ENCODE measurements around the gene CD2BP2. TPM values are rescaled to one million over a fixed set of nuclear protein-coding genes. Genes with fewer than 3 reads are reported as not detected.

CD2BP2 gene
- total RNA-seq, 4 donors from 2014 or later: 17.4 to 36.4 (median 30.5) TPM

- TF ChIP-seq, protein P1, sequence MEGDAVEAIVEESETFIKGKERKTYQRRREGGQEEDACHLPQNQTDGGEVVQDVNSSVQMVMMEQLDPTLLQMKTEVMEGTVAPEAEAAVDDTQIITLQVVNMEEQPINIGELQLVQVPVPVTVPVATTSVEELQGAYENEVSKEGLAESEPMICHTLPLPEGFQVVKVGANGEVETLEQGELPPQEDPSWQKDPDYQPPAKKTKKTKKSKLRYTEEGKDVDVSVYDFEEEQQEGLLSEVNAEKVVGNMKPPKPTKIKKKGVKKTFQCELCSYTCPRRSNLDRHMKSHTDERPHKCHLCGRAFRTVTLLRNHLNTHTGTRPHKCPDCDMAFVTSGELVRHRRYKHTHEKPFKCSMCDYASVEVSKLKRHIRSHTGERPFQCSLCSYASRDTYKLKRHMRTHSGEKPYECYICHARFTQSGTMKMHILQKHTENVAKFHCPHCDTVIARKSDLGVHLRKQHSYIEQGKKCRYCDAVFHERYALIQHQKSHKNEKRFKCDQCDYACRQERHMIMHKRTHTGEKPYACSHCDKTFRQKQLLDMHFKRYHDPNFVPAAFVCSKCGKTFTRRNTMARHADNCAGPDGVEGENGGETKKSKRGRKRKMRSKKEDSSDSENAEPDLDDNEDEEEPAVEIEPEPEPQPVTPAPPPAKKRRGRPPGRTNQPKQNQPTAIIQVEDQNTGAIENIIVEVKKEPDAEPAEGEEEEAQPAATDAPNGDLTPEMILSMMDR (IDR thresholded peaks at IDR 0.05; ENCODE audit: low read depth): no peak
These were observed 1.4 kb upstream of the CD2BP2 start for GRCh38 chr16:30356401-30357084.

DNA sequence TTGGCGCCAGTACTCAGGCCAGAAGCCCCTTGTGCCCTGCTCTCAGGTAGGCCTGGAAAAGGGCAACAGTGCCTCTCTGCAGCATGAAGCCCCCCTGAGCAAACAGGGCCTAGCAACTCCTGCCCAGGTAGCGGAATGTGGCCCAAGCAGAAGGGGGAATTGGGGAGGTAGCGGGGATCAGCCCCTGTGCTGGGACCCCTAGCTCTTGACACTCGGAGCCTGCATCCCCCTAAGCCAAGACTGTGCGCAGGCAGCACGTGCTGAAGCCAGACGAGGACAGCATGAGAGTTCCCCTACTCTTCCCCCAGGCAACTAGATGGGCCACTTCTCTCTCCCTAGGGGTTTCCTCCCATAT, 823 bp upstream of the CD2BP2 start:
- TF ChIP-seq, protein P1 (IDR thresholded peaks at IDR 0.05; ENCODE audit: low read depth): no peak

DNA sequence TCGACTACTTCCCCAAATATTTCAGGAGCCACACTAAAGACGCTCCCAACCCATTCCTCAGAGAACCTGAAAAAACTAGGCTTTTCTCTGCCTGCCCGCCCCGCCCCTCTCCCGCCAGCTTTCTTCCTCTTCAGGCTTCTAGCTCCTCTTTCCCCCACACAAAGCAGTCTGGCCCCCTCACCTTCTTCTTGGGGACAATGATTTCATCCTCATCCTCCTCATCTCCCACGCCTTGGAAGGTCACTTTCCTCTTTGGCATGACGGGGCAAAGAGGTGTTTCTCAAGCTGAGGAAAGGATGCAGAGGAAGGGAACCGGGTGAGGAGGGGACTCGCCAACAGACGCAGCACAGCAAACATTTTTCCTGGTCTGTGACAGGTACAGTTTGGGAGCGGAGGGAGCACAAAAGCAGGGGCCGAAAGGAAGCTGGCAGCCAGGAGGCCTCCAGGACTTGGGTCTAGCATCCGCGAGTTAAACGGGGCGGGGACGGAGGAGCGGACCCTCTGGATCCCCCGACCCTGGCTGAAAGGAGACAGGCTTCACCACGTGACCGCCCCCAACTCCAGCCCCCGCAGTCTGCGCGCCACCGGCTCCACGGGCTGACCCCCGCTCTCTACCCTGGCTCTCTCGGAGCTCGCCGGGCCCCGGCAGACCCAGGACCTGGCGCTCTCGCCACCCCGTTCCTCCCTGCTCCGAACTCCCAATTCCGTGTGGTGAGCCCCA, 525 bp downstream of the CD2BP2 start:
- TF ChIP-seq, protein P1 (IDR thresholded peaks at IDR 0.05; ENCODE audit: low read depth): no peak

DNA sequence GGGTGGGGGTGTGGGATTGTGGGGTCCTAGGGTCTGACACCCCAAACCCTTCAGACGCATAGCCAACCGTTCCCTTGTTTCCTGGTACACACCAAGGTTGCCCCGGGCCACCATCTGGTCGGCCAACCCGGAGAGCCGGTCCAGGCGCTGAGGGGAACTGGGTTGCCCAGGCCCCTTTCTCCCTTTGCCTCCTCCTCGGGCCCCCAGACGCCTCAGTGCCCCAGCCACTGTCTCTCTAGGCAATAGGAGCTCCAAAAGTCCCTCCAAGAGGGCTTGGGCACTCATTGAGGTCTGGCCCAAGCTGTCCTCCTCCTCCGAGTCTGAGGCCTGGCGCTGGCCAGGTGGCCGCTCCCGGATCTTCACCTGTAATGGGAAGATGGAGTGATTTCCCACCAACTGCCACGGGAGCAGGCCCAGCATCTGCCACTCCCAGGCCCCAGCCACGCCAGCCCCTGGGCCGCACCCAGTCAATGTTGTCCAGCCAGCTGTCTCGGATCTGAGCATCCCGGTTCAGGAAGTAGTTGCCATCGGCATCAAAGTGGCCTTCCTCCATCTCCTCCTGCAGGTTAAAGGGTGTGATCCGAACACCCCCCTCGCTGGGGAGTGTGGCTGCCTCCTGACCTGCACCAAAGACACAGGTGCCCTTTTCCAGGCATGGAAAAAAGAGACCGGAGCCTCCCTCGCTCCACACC, 1.5 kb downstream of the CD2BP2 start:
- TF ChIP-seq, protein P1 (IDR thresholded peaks at IDR 0.05; ENCODE audit: low read depth): no peak

GRCh38 chr16:30352488-30353401, 2.4 kb downstream of the CD2BP2 start:
- TF ChIP-seq, protein P1 (IDR thresholded peaks at IDR 0.05; ENCODE audit: low read depth): no peak

- TF ChIP-seq, protein P1 (IDR thresholded peaks at IDR 0.05; ENCODE audit: low read depth): no peak
These were observed 3.3 kb downstream of the CD2BP2 start for GRCh38 chr16:30351586-30352419.
